Natural killer cell (primary cell): Measurements from ENCODE around the gene RAB3C. TPM values are rescaled to one million over a fixed set of nuclear protein-coding genes. Genes with fewer than 3 reads are reported as not detected.

ENCODE experiments used
- ATAC-seq, 3 donors: fragments of 150-1000 bp in 2 of 3; fragments of 200-7000 bp in 1 of 3; cut with Tn5 transposase; 1 replicate in 1 of 3; 2 replicates in 2 of 3; pipeline ENCODE4 v1.10.0; 2021; ENCODE audit warnings: mild to moderate bottlenecking in 2 of 3, moderate library complexity in 2 of 3
- DNase-seq, 2 donors: peaks; one replicate each; pipeline versions ENCODE4 v3.0.0 to v3.0.0-alpha.2; 2013 to 2021; ENCODE audit warnings: mixed read lengths in 1 of 2
- H3K27ac ChIP-seq: one replicate; pipeline ENCODE4 v1.5.1; 2013; ENCODE audit warnings: mild to moderate bottlenecking, low read length
- H3K27me3 ChIP-seq: one replicate; pipeline ENCODE4 v1.6.1; 2013; ENCODE audit warnings: low read length; ENCODE audit not compliant: control insufficient read depth, insufficient read depth
- H3K36me3 ChIP-seq: one replicate; pipeline ENCODE4 v1.6.1; 2013; ENCODE audit warnings: low read length; ENCODE audit not compliant: control insufficient read depth, insufficient read depth
- H3K4me1 ChIP-seq: one replicate; pipeline ENCODE4 v1.6.1; 2013; ENCODE audit warnings: low read length; ENCODE audit not compliant: control insufficient read depth, insufficient read depth
- H3K4me3 ChIP-seq: one replicate; pipeline ENCODE4 v1.5.1; 2013; ENCODE audit warnings: low read length
- H3K9me3 ChIP-seq: one replicate; pipeline ENCODE4 v1.6.1; 2013; ENCODE audit warnings: low read length; ENCODE audit not compliant: control insufficient read depth, insufficient read depth
- H3K27ac Mint-ChIP-seq, 2 donors: one replicate each; pipeline ENCODE4 v1.8.0; 2022; ENCODE audit warnings: mild to moderate bottlenecking in 2 of 2, mixed read lengths in 2 of 2, moderate library complexity in 1 of 2
- H3K27me3 Mint-ChIP-seq, 2 donors: one replicate each; pipeline ENCODE4 v1.8.0; 2022; ENCODE audit warnings: low read depth in 2 of 2, mixed read lengths in 2 of 2
- H3K36me3 Mint-ChIP-seq: one replicate; pipeline ENCODE4 v1.8.0; 2022; ENCODE audit warnings: mixed read lengths
- H3K4me1 Mint-ChIP-seq, 2 donors: one replicate each; pipeline ENCODE4 v1.8.0; 2022; ENCODE audit warnings: mixed read lengths in 2 of 2
- H3K4me3 Mint-ChIP-seq: one replicate; pipeline ENCODE4 v1.8.0; 2022; ENCODE audit warnings: mild to moderate bottlenecking, moderate library complexity, mixed read lengths
- H3K9me3 Mint-ChIP-seq, 2 donors: one replicate each; pipeline ENCODE4 v1.8.0; 2022; ENCODE audit warnings: mixed read lengths in 2 of 2
- CTCF ChIP-seq: fragments of 200-600 bp; IDR thresholded peaks from one replicate; pipeline ENCODE4 v1.8.0; 2022; ENCODE audit warnings: antibody characterized with exemption
- WGBS: methylation state at CpG from one replicate; pipeline ENCODE4 v1.1.7; 2013; ENCODE audit warnings: missing lambda C conversion rate; ENCODE audit not compliant: insufficient coverage; 5-methylcytosine and 5-hydroxymethylcytosine counted together
- intact Hi-C: fragments of 100-400 bp; cut with micrococcal nuclease; formaldehyde crosslinking; loops from one replicate; pipeline ENCODE4 v1.14.2; 2022
- total RNA-seq, 4 donors: library from RNA; stranded (reverse); fragments of 120-200 nt in 1 of 4; gene quantifications; one replicate each; pipeline versions ENCODE4 v1.2.3 to v1.2.4, GENCODE V29; 2013 to 2022

Gene RAB3C
- total RNA-seq, 3 donors from 2014 or later (not counting 1 experiment from before 2014, with no cell fraction given), result 0.05 TPM; not detected in 2

- H3K36me3 Mint-ChIP-seq, result no peaks in the 10 kb centered on the region
- ATAC-seq (no peak), DNase-seq (no peak)
- Histone ChIP-seq H3K27me3 (no peaks in the 10 kb centered on the region), H3K4me1 (no peaks in the 10 kb centered on the region), H3K27ac (no peak overlapping the region), H3K9me3 (no peaks in the 10 kb centered on the region), H3K36me3 (no peaks in the 10 kb centered on the region), H3K4me3 (no peak overlapping the region)
- no peak overlapping the region for H3K4me3 Mint-ChIP-seq
- H3K9me3 Mint-ChIP-seq, result no peaks in the 10 kb centered on the region
- intact Hi-C loops, result no loop called here
- no peak for TF ChIP-seq CTCF
- no peaks in the 10 kb centered on the region for H3K4me1 Mint-ChIP-seq
- WGBS, result 93% methylated on average over 4 of the region's 5 CpGs
- no peak overlapping the region for H3K27ac Mint-ChIP-seq
- peaks cover 4 to 15% of the 10 kb centered on the region in 2 donors for H3K27me3 Mint-ChIP-seq
These were observed 193.7 kb downstream of the RAB3C start for GRCh38 chr5:58776559-58776958.

GRCh38 chr5:58778888-58779287, 196.0 kb downstream of the RAB3C start:
- ATAC-seq, result no peak
- intact Hi-C loops, result no loop called here
- H3K27me3 Mint-ChIP-seq, result peaks cover 7 to 9% of the 10 kb centered on the region in 2 donors
- H3K27me3 ChIP-seq, result no peaks in the 10 kb centered on the region
- H3K36me3 ChIP-seq, result no peaks in the 10 kb centered on the region
- H3K4me1 ChIP-seq, result no peaks in the 10 kb centered on the region
- no peak for DNase-seq
- no peaks in the 10 kb centered on the region for H3K9me3 Mint-ChIP-seq
- TF ChIP-seq CTCF, result no peak
- H3K36me3 Mint-ChIP-seq, result no peaks in the 10 kb centered on the region
- no peak overlapping the region for H3K4me3 ChIP-seq
- H3K9me3 ChIP-seq, result no peaks in the 10 kb centered on the region
- no peaks in the 10 kb centered on the region for H3K4me1 Mint-ChIP-seq
- no peak overlapping the region for H3K4me3 Mint-ChIP-seq
- H3K27ac ChIP-seq, result no peak overlapping the region
- no peak overlapping the region for H3K27ac Mint-ChIP-seq
- WGBS, result 81% methylated on average over 3 of the region's 3 CpGs

- DNase-seq (no peak), ATAC-seq (no peak)
- Histone ChIP-seq H3K4me3 (no peak overlapping the region), H3K4me1 (no peaks in the 10 kb centered on the region), H3K9me3 (no peaks in the 10 kb centered on the region), H3K27me3 (no peaks in the 10 kb centered on the region), H3K27ac (no peak overlapping the region), H3K36me3 (no peaks in the 10 kb centered on the region)
- TF ChIP-seq CTCF, result no peak
- H3K9me3 Mint-ChIP-seq, result no peaks in the 10 kb centered on the region
- no peaks in the 10 kb centered on the region for H3K36me3 Mint-ChIP-seq
- intact Hi-C loops, result no loop called here
- no peak overlapping the region for H3K27ac Mint-ChIP-seq
- 65% methylated on average over 2 of the region's 2 CpGs for WGBS
- peaks cover 8 to 23% of the 10 kb centered on the region in 2 donors for H3K27me3 Mint-ChIP-seq
- no peaks in the 10 kb centered on the region for H3K4me1 Mint-ChIP-seq
- no peak overlapping the region for H3K4me3 Mint-ChIP-seq
These were observed 203.2 kb downstream of the RAB3C start for GRCh38 chr5:58786035-58786434.

GRCh38 chr5:58786711-58787303, 203.9 kb downstream of the RAB3C start:
- Mint-ChIP-seq H3K4me1 (no peaks in the 10 kb centered on the region), H3K4me3 (no peak overlapping the region), H3K9me3 (no peaks in the 10 kb centered on the region), H3K27ac (no peak overlapping the region), H3K36me3 (no peaks in the 10 kb centered on the region), H3K27me3 (peaks cover 8 to 20% of the 10 kb centered on the region in 2 donors)
- Histone ChIP-seq H3K27me3 (no peaks in the 10 kb centered on the region), H3K4me1 (no peaks in the 10 kb centered on the region), H3K4me3 (no peak overlapping the region), H3K27ac (no peak overlapping the region), H3K36me3 (no peaks in the 10 kb centered on the region), H3K9me3 (no peaks in the 10 kb centered on the region)
- ATAC-seq (no peak), DNase-seq (no peak)
- intact Hi-C loops, result no loop called here
- no peak for TF ChIP-seq CTCF
- WGBS, result 62% methylated on average over 20 of the region's 21 CpGs
